Measurements from ENCODE around the gene GNAL. TPM values are rescaled to one million over a fixed set of nuclear protein-coding genes. Genes with fewer than 3 reads are reported as not detected.

GNAL gene
- total RNA-seq, 1 experiment from 2014 or later, result 4.6 TPM

DNA sequence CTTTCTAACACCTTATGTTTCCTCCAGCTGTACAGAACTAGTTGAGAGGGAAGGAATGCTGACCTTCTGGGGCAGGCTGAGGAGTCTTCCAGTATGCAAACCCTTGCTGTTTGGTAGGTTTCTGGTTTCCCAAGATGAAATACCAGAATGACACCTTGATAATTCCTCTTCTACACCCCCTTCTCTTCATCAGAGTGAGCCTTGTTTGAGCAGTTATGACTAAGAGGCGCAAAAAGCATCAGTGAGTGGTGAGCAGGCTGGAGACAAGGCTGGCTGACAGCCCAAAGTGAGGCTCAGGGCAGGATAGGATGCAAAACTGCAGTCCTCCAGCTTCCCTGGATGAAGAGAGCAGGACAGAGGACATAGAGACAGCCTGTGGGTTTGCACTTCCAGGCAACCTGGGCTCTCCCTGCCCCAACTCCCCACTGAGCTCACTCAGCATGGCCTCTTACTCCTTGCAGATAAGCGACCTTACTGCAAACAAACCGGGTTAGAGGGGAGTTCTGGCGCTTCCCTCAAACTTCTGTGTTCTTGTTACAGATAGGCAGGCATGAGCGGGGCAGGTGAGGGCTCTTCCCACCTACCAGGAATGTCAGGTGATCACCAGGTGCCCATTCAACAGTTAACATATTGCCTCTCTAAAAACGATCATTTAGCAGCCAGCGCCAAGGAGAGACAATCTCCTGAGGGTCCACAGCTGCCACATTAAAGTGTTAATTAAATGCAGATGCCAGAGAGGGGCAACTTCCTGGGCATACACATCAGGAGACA is 213.6 kb downstream of the GNAL start:
- Histone ChIP-seq H2AFZ (ENCODE audit: low read depth, low read length, poor library complexity, severe bottlenecking) (no peak overlapping the region), H3K4me2 (ENCODE audit: low read length) (no peak overlapping the region), H3K79me2 (ENCODE audit: insufficient read depth, low read length) (peaks cover 9% of the 10 kb centered on the region; the same call in 1 of the 2 replicates), H3K9ac (ENCODE audit: low read length) (no peak overlapping the region), H3K4me3 (replicated peaks in 1 of 2; ENCODE audit: low read depth in 1 of 2, low read length in 2 of 2) (no peak overlapping the region), H3K4me1 (ENCODE audit: control insufficient read depth in 1 of 2, insufficient read depth in 2 of 2, low read length in 2 of 2) (peaks cover 4 to 5% of the 10 kb centered on the region in 2 experiments; a peak in 3 of 4 replicates), H3K27me3 (ENCODE audit: insufficient read depth, low read length) (no peaks in the 10 kb centered on the region), H3K36me3 (ENCODE audit: control insufficient read depth in 1 of 2, insufficient read depth in 2 of 2, low read length in 2 of 2) (no peaks in the 10 kb centered on the region; a peak in 1 of 4 replicates), H4K20me1 (ENCODE audit: insufficient read depth) (no peaks in the 10 kb centered on the region), H3K27ac (ENCODE audit: low read depth, low read length) (no peak overlapping the region), H3K9me2 (ENCODE audit: insufficient read depth) (no peaks in the 10 kb centered on the region), H3K9me3 (ENCODE audit: control insufficient read depth in 1 of 2, insufficient read depth in 1 of 2, low read depth in 1 of 2, low read length in 2 of 2) (no peaks in the 10 kb centered on the region)
- BruUV-seq (replicated peaks), result no TSS peak
- ChIA-PET CTCF (interaction anchor here (1.9 kb wide), 1 partner anchor 92 kb away, joined by 5 read pairs; no protein-coding TSS in a partner anchor), POLR2A (no interaction called here), RAD21 (ENCODE audit: low non-redundant PET in 1 of 2, low total read pairs in 2 of 2, uncharacterized antibody in 2 of 2, unreplicated experiment in 2 of 2) (no interaction called here)
- ATAC-seq, result no peak
- TF ChIP-seq POLR2A (IDR thresholded peaks at IDR 0.05; ENCODE audit: borderline replicate concordance, extremely low read depth, insufficient read depth, insufficient read length), result no peak
- no peak for TF ChIP-seq ZNF274 (IDR thresholded peaks at IDR 0.05; ENCODE audit: low read depth, low read length)
- no peak for TF ChIP-seq EZH2 (IDR thresholded peaks at IDR 0.05)
- TF ChIP-seq SP1 (IDR thresholded peaks at IDR 0.05; ENCODE audit: low read depth), result no peak
- no peak for TF ChIP-seq SIN3A (IDR thresholded peaks at IDR 0.05; ENCODE audit: low read depth)
- no peak for TF ChIP-seq SRF (IDR thresholded peaks at IDR 0.05; ENCODE audit: low read depth)
- no peak for TF ChIP-seq ZFX (IDR thresholded peaks at IDR 0.05)
- no peak for TF ChIP-seq MAX (IDR thresholded peaks at IDR 0.05)
- no peak for TF ChIP-seq RAD21 (IDR thresholded peaks at IDR 0.05; ENCODE audit: low read depth)
- no peak for TF ChIP-seq CBX3 (IDR thresholded peaks at IDR 0.05; ENCODE audit: low read depth)
- TF ChIP-seq YY1 (IDR thresholded peaks at IDR 0.05; ENCODE audit: extremely low read depth, insufficient replicate concordance, low read depth, low read length), result no peak
- TF ChIP-seq POLR2AphosphoS5 (IDR thresholded peaks at IDR 0.05; ENCODE audit: low read depth, low read length), result no peak
- no peak for TF ChIP-seq REST (IDR thresholded peaks at IDR 0.05; ENCODE audit: low read depth)
- TF ChIP-seq CEBPB (IDR thresholded peaks at IDR 0.05; ENCODE audit: low read depth), result no peak
- no peak for TF ChIP-seq ELF1 (IDR thresholded peaks at IDR 0.05; ENCODE audit: borderline replicate concordance, low read depth)
- TF ChIP-seq EZH2phosphoT487 (IDR thresholded peaks at IDR 0.05; ENCODE audit: borderline replicate concordance), result no peak
- TF ChIP-seq, protein P1, sequence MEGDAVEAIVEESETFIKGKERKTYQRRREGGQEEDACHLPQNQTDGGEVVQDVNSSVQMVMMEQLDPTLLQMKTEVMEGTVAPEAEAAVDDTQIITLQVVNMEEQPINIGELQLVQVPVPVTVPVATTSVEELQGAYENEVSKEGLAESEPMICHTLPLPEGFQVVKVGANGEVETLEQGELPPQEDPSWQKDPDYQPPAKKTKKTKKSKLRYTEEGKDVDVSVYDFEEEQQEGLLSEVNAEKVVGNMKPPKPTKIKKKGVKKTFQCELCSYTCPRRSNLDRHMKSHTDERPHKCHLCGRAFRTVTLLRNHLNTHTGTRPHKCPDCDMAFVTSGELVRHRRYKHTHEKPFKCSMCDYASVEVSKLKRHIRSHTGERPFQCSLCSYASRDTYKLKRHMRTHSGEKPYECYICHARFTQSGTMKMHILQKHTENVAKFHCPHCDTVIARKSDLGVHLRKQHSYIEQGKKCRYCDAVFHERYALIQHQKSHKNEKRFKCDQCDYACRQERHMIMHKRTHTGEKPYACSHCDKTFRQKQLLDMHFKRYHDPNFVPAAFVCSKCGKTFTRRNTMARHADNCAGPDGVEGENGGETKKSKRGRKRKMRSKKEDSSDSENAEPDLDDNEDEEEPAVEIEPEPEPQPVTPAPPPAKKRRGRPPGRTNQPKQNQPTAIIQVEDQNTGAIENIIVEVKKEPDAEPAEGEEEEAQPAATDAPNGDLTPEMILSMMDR (IDR thresholded peaks at IDR 0.05 in 2 of 3, conservative IDR thresholded peaks at IDR 0.05 in 1 of 3; ENCODE audit: borderline replicate concordance in 1 of 3, insufficient read depth in 1 of 3, low read depth in 2 of 3, low read length in 2 of 3), result no peak
- intact Hi-C loops (cut with micrococcal nuclease), result no loop called here
- no peak for DNase-seq (ENCODE audit: low read depth, low spot score)

All from HCT116 (cell line).